H1 (cell line): ENCODE results near the gene CDYL2. TPM values are rescaled to one million over a fixed set of nuclear protein-coding genes. Genes with fewer than 3 reads are reported as not detected.

Source experiments
- ATF2 ChIP-seq: IDR thresholded peaks from 2 replicates; pipeline ENCODE4 v1.6.1; 2012; ENCODE audit warnings: low read length, inconsistent platforms
- BACH1 ChIP-seq: IDR thresholded peaks from 2 replicates; pipeline ENCODE4 v1.6.1; 2012; ENCODE audit warnings: low read length, improper control_type of control experiment
- CBX5 ChIP-seq: fragments of 300-800, 300-1000 bp; sonication (generic); IDR thresholded peaks from 2 replicates; pipeline ENCODE4 v1.7.1; 2016; ENCODE audit warnings: antibody characterized with exemption, low read length, low read depth
- CHD7 ChIP-seq: fragments of 300-600 bp; sonication (generic); IDR thresholded peaks from 2 replicates; pipeline ENCODE4 v1.7.1; 2012; ENCODE audit warnings: low read length, moderate library complexity, mild to moderate bottlenecking, inconsistent platforms; ENCODE audit not compliant: insufficient replicate concordance
- HDAC2 ChIP-seq, 2 experiments: fragments of 300-600 bp in 1 of 2; sonication (generic) in 1 of 2; IDR thresholded peaks; 2 replicates each; pipeline ENCODE4 v1.6.1; 2011 to 2012; ENCODE audit warnings: low read depth in 2 of 2, low read length in 2 of 2, mild to moderate bottlenecking in 2 of 2, moderate library complexity in 2 of 2, borderline replicate concordance in 1 of 2, inconsistent platforms in 1 of 2
- SP1 ChIP-seq: IDR thresholded peaks from 2 replicates; pipeline ENCODE4 v1.6.1; 2011; ENCODE audit warnings: low read depth, low read length
- TAF7 ChIP-seq: optimal IDR thresholded peaks from 2 replicates; pipeline ENCODE3; 2011; ENCODE audit warnings: low read depth, mild to moderate bottlenecking, inconsistent platforms, low read length, moderate library complexity, borderline replicate concordance
- USF2 ChIP-seq: IDR thresholded peaks from 2 replicates; pipeline ENCODE4 v1.6.1; 2011; ENCODE audit warnings: low read length, improper control_type of control experiment
- YY1 ChIP-seq: IDR thresholded peaks from 2 replicates; pipeline ENCODE4 v1.6.1; 2011; ENCODE audit warnings: low read depth, mild to moderate bottlenecking, low read length
- polyA plus RNA-seq, 7 experiments: library from polyadenylated mRNA; depleted of rRNA in 3 of 7; stranded (reverse) in 5 of 7; unstranded in 2 of 7; fragments of >200 nt in 5 of 7; fragments of 200-250 nt in 2 of 7; gene quantifications; 1 replicate in 5 of 7; 2 replicates in 1 of 7; 4 replicates in 1 of 7; pipeline versions ENCODE4 v1.2.1 to v1.2.3, GENCODE V29; 2011 to 2013; ENCODE audit warnings: missing spikeins in 2 of 7, mixed read lengths in 2 of 7
- total RNA-seq: library from RNA; stranded (reverse); fragmentation: NEBNext Ultra II Directional; extraction: Animal tissue kit (Norgen Biotek cat#: 25700); gene quantifications from 2 replicates; pipeline ENCODE4 v1.2.1, GENCODE V29; 2021

Gene CDYL2
- total and polyA plus RNA-seq, 2 of the 8 experiments (the other 6 are each of a cell fraction or from before 2014, with no cell fraction given), result 0.33 to 5.3 TPM

GRCh38 chr16:80667925-80668324, 136.5 kb downstream of the CDYL2 start (continued):
- TF ChIP-seq CHD7 (no peak), TAF7 (no peak), CBX5 (no peak), ATF2 (no peak), YY1 (no peak), BACH1 (no peak), SP1 (no peak), HDAC2 (IDR thresholded peaks at IDR 0.05; ENCODE audit: borderline replicate concordance in 1 of 2, low read depth in 2 of 2, low read length in 2 of 2) (no peak), USF2 (no peak)
